ENCODE measurements around the gene CYB5RL. TPM values are rescaled to one million over a fixed set of nuclear protein-coding genes. Genes with fewer than 3 reads are reported as not detected.

Gene CYB5RL
- total RNA-seq, 6 experiments from 2014 or later = 4.5 to 6.1 (median 5.2) TPM

DNA sequence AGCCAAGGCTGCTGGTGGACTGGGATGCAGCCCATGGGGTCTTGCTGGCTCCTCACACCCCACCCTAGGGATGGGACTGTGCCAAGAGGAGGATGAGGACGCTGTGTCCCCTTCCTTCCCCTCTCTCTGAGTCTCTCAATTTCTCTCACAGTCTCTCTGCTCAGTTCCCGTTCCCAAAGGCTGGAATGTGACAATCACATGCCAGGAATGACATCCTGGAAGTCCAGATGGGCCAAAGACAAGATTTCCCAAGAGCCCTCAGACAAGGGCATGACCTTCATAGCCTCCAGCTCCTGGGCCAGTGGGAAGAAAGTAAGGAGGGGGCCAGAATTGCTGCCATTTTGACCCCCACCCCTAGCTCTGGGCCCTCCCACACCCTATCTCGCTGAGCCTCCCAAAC is 39.5 kb downstream of the CYB5RL start:
- Mint-ChIP-seq H3K27me3 (ENCODE audit: insufficient read depth) (peaks cover 21% of the 10 kb centered on the region), H3K27ac (no peak overlapping the region), H3K4me3 (no peak overlapping the region), H3K4me1 (ENCODE audit: low read depth) (peaks cover 9% of the 10 kb centered on the region; the same call in 1 of the 2 replicates), H3K9me3 (no peaks in the 10 kb centered on the region), H3K36me3 (ENCODE audit: low read depth) (no peaks in the 10 kb centered on the region)
- TF ChIP-seq, protein P1, sequence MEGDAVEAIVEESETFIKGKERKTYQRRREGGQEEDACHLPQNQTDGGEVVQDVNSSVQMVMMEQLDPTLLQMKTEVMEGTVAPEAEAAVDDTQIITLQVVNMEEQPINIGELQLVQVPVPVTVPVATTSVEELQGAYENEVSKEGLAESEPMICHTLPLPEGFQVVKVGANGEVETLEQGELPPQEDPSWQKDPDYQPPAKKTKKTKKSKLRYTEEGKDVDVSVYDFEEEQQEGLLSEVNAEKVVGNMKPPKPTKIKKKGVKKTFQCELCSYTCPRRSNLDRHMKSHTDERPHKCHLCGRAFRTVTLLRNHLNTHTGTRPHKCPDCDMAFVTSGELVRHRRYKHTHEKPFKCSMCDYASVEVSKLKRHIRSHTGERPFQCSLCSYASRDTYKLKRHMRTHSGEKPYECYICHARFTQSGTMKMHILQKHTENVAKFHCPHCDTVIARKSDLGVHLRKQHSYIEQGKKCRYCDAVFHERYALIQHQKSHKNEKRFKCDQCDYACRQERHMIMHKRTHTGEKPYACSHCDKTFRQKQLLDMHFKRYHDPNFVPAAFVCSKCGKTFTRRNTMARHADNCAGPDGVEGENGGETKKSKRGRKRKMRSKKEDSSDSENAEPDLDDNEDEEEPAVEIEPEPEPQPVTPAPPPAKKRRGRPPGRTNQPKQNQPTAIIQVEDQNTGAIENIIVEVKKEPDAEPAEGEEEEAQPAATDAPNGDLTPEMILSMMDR (IDR thresholded peaks at IDR 0.05) = no peak
- DNase-seq = no peak

DNA sequence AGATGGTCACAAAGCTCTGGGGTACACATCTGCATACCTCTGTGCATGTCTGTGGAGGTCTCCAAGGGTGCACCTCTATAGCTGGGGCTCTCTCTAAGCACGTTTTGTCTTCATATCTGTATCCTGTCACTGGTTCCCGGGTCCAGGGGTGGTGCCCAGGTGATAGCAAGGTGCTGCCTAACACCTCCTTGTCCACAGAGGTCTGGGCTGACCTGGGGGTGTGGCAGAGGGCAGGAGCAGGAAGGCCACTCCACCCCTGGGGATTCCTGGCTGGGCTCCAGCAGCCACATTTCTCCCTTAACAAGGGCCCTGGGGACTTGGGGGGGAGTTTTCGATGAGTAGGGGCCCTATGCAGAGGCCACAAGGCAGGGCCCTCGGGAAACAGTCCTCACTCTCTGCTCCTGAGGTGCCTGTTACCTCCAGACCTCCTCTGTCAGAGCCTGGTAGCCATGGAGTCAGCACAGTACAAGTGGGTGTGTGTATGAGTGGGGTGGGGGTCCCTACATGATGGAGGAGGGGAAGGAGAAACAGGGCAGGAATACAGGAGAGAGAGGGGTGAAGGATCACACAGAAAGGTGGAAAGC is 40.0 kb downstream of the CYB5RL start:
- Mint-ChIP-seq H3K36me3 (ENCODE audit: low read depth) (no peaks in the 10 kb centered on the region), H3K9me3 (no peaks in the 10 kb centered on the region), H3K4me3 (no peak overlapping the region), H3K27me3 (ENCODE audit: insufficient read depth) (peaks cover 21% of the 10 kb centered on the region), H3K27ac (no peak overlapping the region), H3K4me1 (ENCODE audit: low read depth) (peaks cover 9% of the 10 kb centered on the region; the same call in 1 of the 2 replicates)
- TF ChIP-seq, protein P1 (IDR thresholded peaks at IDR 0.05) = no peak
- DNase-seq = no peak

GRCh38 chr1:54158071-54158470 is 41.8 kb downstream of the CYB5RL start:
- DNase-seq = no peak
- Mint-ChIP-seq H3K4me3 (no peak overlapping the region), H3K27ac (no peak overlapping the region), H3K36me3 (ENCODE audit: low read depth) (no peaks in the 10 kb centered on the region), H3K4me1 (ENCODE audit: low read depth) (peaks cover 21% of the 10 kb centered on the region), H3K9me3 (no peaks in the 10 kb centered on the region), H3K27me3 (ENCODE audit: insufficient read depth) (peaks cover 8% of the 10 kb centered on the region)
- TF ChIP-seq, protein P1 (IDR thresholded peaks at IDR 0.05) = no peak

DNA sequence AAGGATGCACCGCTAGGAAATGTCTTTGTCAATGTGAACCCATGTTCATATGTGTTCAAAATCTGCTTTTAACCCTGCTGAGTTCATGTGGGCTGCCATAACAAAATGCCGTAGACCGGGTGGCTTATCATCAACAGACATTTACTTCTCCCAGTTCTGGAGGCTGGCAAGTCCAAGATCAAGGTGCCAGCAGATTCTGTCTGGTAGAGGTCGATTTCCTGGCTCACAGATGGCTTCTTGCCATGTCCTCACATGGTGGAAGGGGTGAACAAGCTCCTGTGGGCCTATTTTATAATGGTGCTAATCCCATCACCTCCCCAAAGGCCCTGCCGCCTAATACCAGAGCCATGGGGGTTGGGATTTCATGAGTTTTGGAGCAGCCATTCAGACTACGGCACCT is 42.4 kb downstream of the CYB5RL start:
- no peaks in the 10 kb centered on the region for H3K36me3 Mint-ChIP-seq (ENCODE audit: low read depth)
- TF ChIP-seq, protein P1 (IDR thresholded peaks at IDR 0.05) = no peak
- no peak overlapping the region for H3K4me3 Mint-ChIP-seq
- DNase-seq = no peak
- H3K27ac Mint-ChIP-seq = no peak overlapping the region
- no peaks in the 10 kb centered on the region for H3K9me3 Mint-ChIP-seq
- H3K27me3 Mint-ChIP-seq (ENCODE audit: insufficient read depth) = peaks cover 8% of the 10 kb centered on the region
- H3K4me1 Mint-ChIP-seq (ENCODE audit: low read depth) = peaks cover 21% of the 10 kb centered on the region

DNA sequence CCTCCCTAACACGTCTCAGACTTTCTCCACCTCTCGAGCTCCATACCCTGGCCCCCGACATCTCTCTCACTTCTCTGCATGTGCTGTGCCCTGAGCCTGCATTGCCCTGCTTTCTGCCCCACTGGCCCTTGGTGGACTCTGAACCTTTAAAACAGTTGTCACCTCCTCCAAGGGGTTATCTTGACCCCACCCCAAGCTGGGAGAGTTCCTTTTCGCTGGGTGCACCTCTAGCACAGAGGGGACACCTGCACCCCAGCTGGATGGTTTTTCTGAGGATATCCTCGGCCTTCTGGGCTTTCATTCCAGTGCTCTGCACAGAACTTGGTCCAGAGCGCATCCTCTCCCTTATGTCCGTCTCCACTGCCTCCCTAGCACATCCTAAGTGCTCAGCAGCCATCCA is 42.8 kb downstream of the CYB5RL start:
- H3K9me3 Mint-ChIP-seq = no peaks in the 10 kb centered on the region
- peaks cover 8% of the 10 kb centered on the region for H3K27me3 Mint-ChIP-seq (ENCODE audit: insufficient read depth)
- H3K4me1 Mint-ChIP-seq (ENCODE audit: low read depth) = peaks cover 21% of the 10 kb centered on the region
- H3K27ac Mint-ChIP-seq = no peak overlapping the region
- H3K4me3 Mint-ChIP-seq = no peak overlapping the region
- DNase-seq = no peak
- no peaks in the 10 kb centered on the region for H3K36me3 Mint-ChIP-seq (ENCODE audit: low read depth)
- TF ChIP-seq, protein P1 (IDR thresholded peaks at IDR 0.05) = no peak

Data from HFFc6 (cell line).